ENCODE data around the gene LRFN5.

Gene LRFN5

DNA sequence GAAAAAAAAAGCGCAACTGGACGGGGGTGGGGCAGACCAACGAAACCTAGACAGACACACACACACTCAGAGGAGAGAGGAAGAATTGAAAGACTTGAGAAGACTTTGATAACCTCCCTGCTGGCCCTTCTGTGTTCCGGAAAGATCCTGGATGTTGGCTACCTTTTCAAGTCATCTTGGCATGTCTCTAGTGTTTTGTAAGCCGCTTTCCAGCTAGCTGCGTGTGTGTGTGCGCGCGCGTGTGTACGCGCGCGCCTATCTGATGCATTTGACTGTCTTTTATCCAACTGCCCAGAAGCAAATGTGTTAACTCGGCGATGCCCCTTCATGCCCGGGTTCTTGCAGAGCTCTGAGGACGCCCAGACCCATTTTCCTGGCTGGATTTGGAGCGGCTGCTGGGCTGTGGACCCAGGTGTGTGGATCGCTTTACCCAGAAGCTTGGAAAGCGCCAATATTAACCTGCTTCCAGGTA is 664 bp downstream of the LRFN5 start:
- Histone ChIP-seq H3K9me3 (ENCODE audit: control insufficient read depth, insufficient read depth, low read length) (peaks cover 6% of the 10 kb centered on the region; the same call in 1 of the 2 replicates), H3K9me2 (replicated peaks; ENCODE audit: control insufficient read depth, low read length) (no peaks in the 10 kb centered on the region), H3K27ac (ENCODE audit: low read depth, low read length) (no peak overlapping the region), H3K4me1 (ENCODE audit: control insufficient read depth, low read length) (no peaks in the 10 kb centered on the region), H3K79me2 (ENCODE audit: control insufficient read depth, low read length) (no peaks in the 10 kb centered on the region), H4K20me1 (ENCODE audit: control insufficient read depth, insufficient read depth, low read depth, low read length) (no peaks in the 10 kb centered on the region), H3K36me3 (ENCODE audit: control insufficient read depth, low read length) (no peaks in the 10 kb centered on the region), H3F3A (ENCODE audit: control insufficient read depth, insufficient read depth) (no peaks in the 10 kb centered on the region), H3K4me2 (ENCODE audit: low read length) (no peak overlapping the region), H3K27me3 (ENCODE audit: control insufficient read depth, low read length) (no peaks in the 10 kb centered on the region), H3K4me3 (ENCODE audit: low read length) (no peak overlapping the region)
- TF ChIP-seq, protein P1, sequence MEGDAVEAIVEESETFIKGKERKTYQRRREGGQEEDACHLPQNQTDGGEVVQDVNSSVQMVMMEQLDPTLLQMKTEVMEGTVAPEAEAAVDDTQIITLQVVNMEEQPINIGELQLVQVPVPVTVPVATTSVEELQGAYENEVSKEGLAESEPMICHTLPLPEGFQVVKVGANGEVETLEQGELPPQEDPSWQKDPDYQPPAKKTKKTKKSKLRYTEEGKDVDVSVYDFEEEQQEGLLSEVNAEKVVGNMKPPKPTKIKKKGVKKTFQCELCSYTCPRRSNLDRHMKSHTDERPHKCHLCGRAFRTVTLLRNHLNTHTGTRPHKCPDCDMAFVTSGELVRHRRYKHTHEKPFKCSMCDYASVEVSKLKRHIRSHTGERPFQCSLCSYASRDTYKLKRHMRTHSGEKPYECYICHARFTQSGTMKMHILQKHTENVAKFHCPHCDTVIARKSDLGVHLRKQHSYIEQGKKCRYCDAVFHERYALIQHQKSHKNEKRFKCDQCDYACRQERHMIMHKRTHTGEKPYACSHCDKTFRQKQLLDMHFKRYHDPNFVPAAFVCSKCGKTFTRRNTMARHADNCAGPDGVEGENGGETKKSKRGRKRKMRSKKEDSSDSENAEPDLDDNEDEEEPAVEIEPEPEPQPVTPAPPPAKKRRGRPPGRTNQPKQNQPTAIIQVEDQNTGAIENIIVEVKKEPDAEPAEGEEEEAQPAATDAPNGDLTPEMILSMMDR (IDR thresholded peaks at IDR 0.05; ENCODE audit: low read depth, low read length, poor library complexity, severe bottlenecking) = no peak
- TF ChIP-seq EZH2phosphoT487 (IDR thresholded peaks at IDR 0.05; ENCODE audit: borderline replicate concordance, low read length) = no peak

DNA sequence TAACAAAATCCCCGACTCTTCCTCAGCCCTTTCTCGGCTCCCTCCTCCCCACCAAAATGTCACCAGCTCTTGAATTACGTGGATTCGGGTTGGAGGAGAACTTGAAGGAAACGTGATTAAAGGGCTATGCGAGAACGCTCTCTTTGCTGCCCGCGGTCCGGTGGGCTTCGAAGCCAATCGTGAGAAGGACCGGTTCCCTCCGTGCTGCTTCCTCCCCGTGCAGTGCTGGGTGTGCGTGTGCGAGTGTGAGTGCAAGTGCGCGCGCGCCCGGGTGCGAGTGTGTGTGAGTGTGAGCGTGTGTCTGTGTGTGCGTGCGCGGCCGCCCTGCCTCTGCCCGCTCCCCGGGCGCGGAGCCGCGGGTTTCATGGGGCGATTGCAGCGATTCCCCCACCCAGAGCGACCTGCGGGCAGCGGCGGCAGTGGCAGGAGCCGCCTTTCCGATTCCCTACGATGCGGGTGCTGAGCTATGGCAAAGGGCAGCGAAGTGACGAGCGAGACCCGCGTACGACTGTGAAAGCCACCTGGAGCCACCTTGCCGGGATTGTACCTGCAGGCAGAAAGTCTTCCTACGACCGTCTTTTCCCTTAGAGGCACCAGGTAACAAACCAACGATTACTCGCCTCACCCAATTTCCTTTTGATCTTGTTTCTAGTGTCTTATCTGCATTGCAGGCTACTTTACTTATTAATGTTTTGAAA is 1.4 kb downstream of the LRFN5 start:
- Histone ChIP-seq H3K4me2 (ENCODE audit: low read length) (no peak overlapping the region), H3K9me2 (replicated peaks; ENCODE audit: control insufficient read depth, low read length) (no peaks in the 10 kb centered on the region), H3K79me2 (ENCODE audit: control insufficient read depth, low read length) (no peaks in the 10 kb centered on the region), H3F3A (ENCODE audit: control insufficient read depth, insufficient read depth) (no peaks in the 10 kb centered on the region), H3K27ac (ENCODE audit: low read depth, low read length) (no peak overlapping the region), H3K4me1 (ENCODE audit: control insufficient read depth, low read length) (no peaks in the 10 kb centered on the region), H3K27me3 (ENCODE audit: control insufficient read depth, low read length) (no peaks in the 10 kb centered on the region), H3K36me3 (ENCODE audit: control insufficient read depth, low read length) (no peaks in the 10 kb centered on the region), H3K4me3 (ENCODE audit: low read length) (no peak overlapping the region), H4K20me1 (ENCODE audit: control insufficient read depth, insufficient read depth, low read depth, low read length) (no peaks in the 10 kb centered on the region), H3K9me3 (ENCODE audit: control insufficient read depth, insufficient read depth, low read length) (peaks cover 6% of the 10 kb centered on the region; the same call in 1 of the 2 replicates)
- TF ChIP-seq EZH2phosphoT487 (IDR thresholded peaks at IDR 0.05; ENCODE audit: borderline replicate concordance, low read length) = no peak
- TF ChIP-seq, protein P1 (IDR thresholded peaks at IDR 0.05; ENCODE audit: low read depth, low read length, poor library complexity, severe bottlenecking) = no peak

DNA sequence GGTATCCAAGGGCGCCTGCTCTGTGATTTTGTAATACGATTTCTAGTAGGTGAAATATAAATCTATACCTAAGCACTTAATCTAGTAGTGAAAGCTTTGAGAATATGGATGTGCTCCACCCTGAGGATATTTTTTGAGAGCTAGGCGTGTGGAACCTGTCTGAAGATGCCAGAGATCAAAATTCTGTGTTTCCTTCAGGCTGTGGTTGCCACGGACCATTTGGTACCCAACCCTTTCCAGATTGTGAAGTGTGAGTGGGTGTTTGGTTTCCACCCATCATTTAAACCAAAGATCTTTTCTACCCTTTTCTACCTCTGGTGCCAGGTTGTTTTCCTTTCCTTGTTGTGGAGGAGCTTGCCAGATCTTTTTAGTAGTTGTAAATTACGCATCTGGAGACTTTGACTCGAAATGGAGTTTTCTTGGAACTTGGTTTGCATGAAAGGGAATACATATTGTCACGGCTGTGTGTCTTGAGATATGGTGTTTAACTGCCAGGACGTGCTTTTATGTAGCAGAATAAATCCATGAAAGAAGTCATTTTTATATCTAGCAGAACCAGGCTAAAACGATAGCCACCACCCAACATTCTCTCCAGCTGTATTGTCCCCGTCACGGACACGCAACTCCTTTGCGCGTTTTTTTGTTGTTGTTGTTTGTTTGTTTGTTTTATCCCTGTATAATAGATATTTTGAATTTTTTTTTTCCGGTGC is 2.2 kb downstream of the LRFN5 start:
- no peak for TF ChIP-seq EZH2phosphoT487 (IDR thresholded peaks at IDR 0.05; ENCODE audit: borderline replicate concordance, low read length)
- TF ChIP-seq, protein P1 (IDR thresholded peaks at IDR 0.05; ENCODE audit: low read depth, low read length, poor library complexity, severe bottlenecking) = no peak
- H3K4me2 ChIP-seq (ENCODE audit: low read length) = no peak overlapping the region
- H3K9me3 ChIP-seq (ENCODE audit: control insufficient read depth, insufficient read depth, low read length) = peaks cover 6% of the 10 kb centered on the region; the same call in 1 of the 2 replicates
- H3K79me2 ChIP-seq (ENCODE audit: control insufficient read depth, low read length) = no peaks in the 10 kb centered on the region
- H3F3A ChIP-seq (ENCODE audit: control insufficient read depth, insufficient read depth) = no peaks in the 10 kb centered on the region
- no peaks in the 10 kb centered on the region for H3K36me3 ChIP-seq (ENCODE audit: control insufficient read depth, low read length)
- H3K9me2 ChIP-seq (replicated peaks; ENCODE audit: control insufficient read depth, low read length) = no peaks in the 10 kb centered on the region
- H3K4me1 ChIP-seq (ENCODE audit: control insufficient read depth, low read length) = no peaks in the 10 kb centered on the region
- no peaks in the 10 kb centered on the region for H3K27me3 ChIP-seq (ENCODE audit: control insufficient read depth, low read length)
- no peak overlapping the region for H3K27ac ChIP-seq (ENCODE audit: low read depth, low read length)
- no peak overlapping the region for H3K4me3 ChIP-seq (ENCODE audit: low read length)
- H4K20me1 ChIP-seq (ENCODE audit: control insufficient read depth, insufficient read depth, low read depth, low read length) = no peaks in the 10 kb centered on the region
